Urinary bladder (tissue), 2 donors: Measurements from ENCODE around the gene PCDH19. TPM values are rescaled to one million over a fixed set of nuclear protein-coding genes. Genes with fewer than 3 reads are reported as not detected.

Experiments
- polyA plus RNA-seq: library from polyadenylated mRNA; stranded (reverse); fragments of 200-250 nt; gene quantifications from one replicate; pipeline ENCODE4 v1.2.3, GENCODE V29; 2013
- total RNA-seq: library from RNA; depleted of rRNA; stranded (reverse); fragments of >200 nt; gene quantifications from one replicate; pipeline ENCODE4 v1.2.3, GENCODE V29; 2014
- donor health status: healthy.

PCDH19 gene
- total and polyA plus RNA-seq, 2 donors: 2.5 to 6.9 TPM

Other genes with a start within 250 kb of the PCDH19 start
- 4.3 TPM for gene TNMD, start 174.7 kb upstream of the PCDH19 start, total RNA-seq
- gene TNMD, start 174.7 kb upstream of the PCDH19 start, polyA plus RNA-seq: 0.23 TPM
- gene TSPAN6, start 226.5 kb upstream of the PCDH19 start, total RNA-seq: 76.8 TPM
- 22.6 TPM for gene TSPAN6, start 226.5 kb upstream of the PCDH19 start, polyA plus RNA-seq
- 27.1 TPM for gene SRPX2, start 233.9 kb upstream of the PCDH19 start, total RNA-seq
- 26.4 TPM for gene SRPX2, start 233.9 kb upstream of the PCDH19 start, polyA plus RNA-seq